Ureter (tissue), 1 donor: ENCODE measurements around the gene PDPR. TPM values are rescaled to one million over a fixed set of nuclear protein-coding genes. Genes with fewer than 3 reads are reported as not detected.

Experiments used
- total RNA-seq: library from RNA; stranded (reverse); gene quantifications from one replicate; pipeline ENCODE4 v1.2.4, GENCODE V29; 2023
- donor health status: DM: yes; HTN: yes; CAD: no.

The PDPR gene
- total RNA-seq, 1 donor from 2014 or later, result 47.4 TPM

Other genes with a start within 250 kb of the PDPR start
- gene CLEC18A, start 163.0 kb upstream of the PDPR start, total RNA-seq, result 2.2 TPM
- 0.96 TPM for gene CLEC18C, start 59.5 kb downstream of the PDPR start, total RNA-seq
- gene EXOSC6, start 137.6 kb downstream of the PDPR start, total RNA-seq, result 25.6 TPM
- 155 TPM for gene AARS1, start 175.2 kb downstream of the PDPR start, total RNA-seq
- gene DDX19B, start 184.9 kb downstream of the PDPR start, total RNA-seq, result 35.8 TPM
- 37.3 TPM for gene DDX19A, start 232.6 kb downstream of the PDPR start, total RNA-seq